K562 (cell line): ENCODE results near the gene CERCAM. TPM values are rescaled to one million over a fixed set of nuclear protein-coding genes. Genes with fewer than 3 reads are reported as not detected.

Experiments used
- HINFP ChIP-seq: fragments of 450-650 bp; conservative IDR thresholded peaks from 2 replicates; pipeline ENCODE4 v1.6.1; 2016; ENCODE audit warnings: missing genetic modification characterization, low read depth, mild to moderate bottlenecking, control low read depth, missing compliant biosample characterization
- MLX ChIP-seq, 2 experiments: fragments of 450-650 bp in 1 of 2; sonication (generic) in 1 of 2; formaldehyde crosslinking; conservative IDR thresholded peaks; 2 replicates each; pipeline versions ENCODE4 v1.4.0 to v1.8.1; 2020 to 2022; ENCODE audit warnings: mild to moderate bottlenecking in 1 of 2, missing genetic modification reagents in 1 of 2
- MXI1 ChIP-seq: IDR thresholded peaks from 2 replicates; pipeline ENCODE4 v1.6.1; 2011; ENCODE audit warnings: low read depth, mild to moderate bottlenecking, improper control_type of control experiment, low read length
- NKRF ChIP-seq: fragments of 450-650 bp; IDR thresholded peaks from 2 replicates; pipeline ENCODE4 v1.6.1; 2016; ENCODE audit warnings: borderline replicate concordance
- POLR2AphosphoS2 ChIP-seq: IDR thresholded peaks from 2 replicates; pipeline ENCODE4 v1.6.1; 2012; ENCODE audit warnings: low read length, improper control_type of control experiment
- REST ChIP-seq, 2 experiments: fragments of 450-650 bp; formaldehyde crosslinking in 1 of 2; IDR thresholded peaks; 2 replicates each; pipeline versions ENCODE4 v1.4.0 to v1.6.1; 2014 to 2020; ENCODE audit warnings: mild to moderate bottlenecking in 2 of 2, borderline replicate concordance in 1 of 2, low read depth in 1 of 2
- SNAPC5 ChIP-seq: fragments of 250-450 bp; sonication (Bioruptor Pico); IDR thresholded peaks from 2 replicates; pipeline ENCODE4 v1.8.0; 2021; ENCODE audit warnings: moderate library complexity, mild to moderate bottlenecking, inconsistent platforms
- TBP ChIP-seq: optimal IDR thresholded peaks from 2 replicates; pipeline ENCODE3; 2011; ENCODE audit warnings: low read depth, low read length, improper control_type of control experiment
- THRB ChIP-seq: fragments of 450-650 bp; formaldehyde crosslinking; conservative IDR thresholded peaks from 2 replicates; pipeline ENCODE4 v1.4.0; 2022; ENCODE audit warnings: mild to moderate bottlenecking, missing genetic modification characterization
- ZBED1 ChIP-seq: IDR thresholded peaks from 2 replicates; pipeline ENCODE4 v1.6.1; 2014
- ZNF3 ChIP-seq: fragments of 250-450 bp; sonication (Bioruptor Pico); IDR thresholded peaks from 2 replicates; pipeline ENCODE4 v1.5.0; 2021; ENCODE audit warnings: mild to moderate bottlenecking, moderate library complexity
- ZNF830 ChIP-seq: fragments of 250-450 bp; sonication (Bioruptor Pico); IDR thresholded peaks from 2 replicates; pipeline ENCODE4 v1.5.0; 2021; ENCODE audit warnings: mild to moderate bottlenecking
- polyA plus RNA-seq, 8 experiments: library from polyadenylated mRNA; depleted of rRNA in 4 of 8; stranded (reverse) in 5 of 8; unstranded in 3 of 8; fragments of >200 nt; fragmentation: Nextera tagmentation in 2 of 8; fragmentation: Illumina TruSeq in 1 of 8; extraction: Ambion mirVana in 2 of 8; extraction: Trizol in 1 of 8; gene quantifications; 2 replicates each; pipeline versions ENCODE4 v1.2.1 to v1.2.3, GENCODE V29; 2011 to 2014; ENCODE audit warnings: inconsistent platforms in 1 of 8, missing spikeins in 1 of 8
- total RNA-seq, 7 experiments: library from RNA; depleted of rRNA in 6 of 7; stranded (reverse); fragments of >200 nt in 6 of 7; fragmentation: Illumina TruSeq in 2 of 7; extraction: Trizol in 2 of 7; gene quantifications; 2 replicates each; pipeline versions ENCODE4 v1.2.1 to v1.2.3, GENCODE V29; 2011 to 2021; ENCODE audit warnings: low replicate concordance in 1 of 7

The CERCAM gene
- total and polyA plus RNA-seq, 9 of the 15 experiments (the other 6 are each of a cell fraction or from before 2014, with no cell fraction given): 0.75 to 24.0 (median 18.0) TPM

GRCh38 chr9:128438343-128439109 is 17.9 kb downstream of the CERCAM start (continued):
- peak; percentile 80; the same call in 1 of the 2 replicates for TF ChIP-seq REST (IDR thresholded peaks at IDR 0.05; ENCODE audit: borderline replicate concordance)
- no peak for TF ChIP-seq REST (CRISPR knock-in tag; IDR thresholded peaks at IDR 0.05; ENCODE audit: low read depth)
- TF ChIP-seq POLR2AphosphoS2: no peak
- TF ChIP-seq HINFP (tag): peak; percentile 71; the same call in 1 of the 2 replicates
- TF ChIP-seq TBP: peak; percentile 19
- TF ChIP-seq SNAPC5 (CRISPR knock-in tag): no peak
- TF ChIP-seq ZNF830 (CRISPR knock-in tag): no peak
- TF ChIP-seq MLX (CRISPR knock-in tag; conservative IDR thresholded peaks at IDR 0.05): 0 out of 4 replicates have a peak, but pooled peaks of 1 of the 2 experiments have one; percentile 63
- TF ChIP-seq THRB (CRISPR knock-in tag): no peak
- TF ChIP-seq ZBED1: no peak
- no peak for TF ChIP-seq MXI1
- no peak for TF ChIP-seq NKRF
- TF ChIP-seq ZNF3 (CRISPR knock-in tag): no peak
